HCT116 (cell line): ENCODE results near the gene ABL2. TPM values are rescaled to one million over a fixed set of nuclear protein-coding genes. Genes with fewer than 3 reads are reported as not detected.

Source experiments
- ATAC-seq: fragments of 200-7000 bp; cut with Tn5 transposase; 2 replicates; pipeline ENCODE4 v1.9.1; 2020; ENCODE audit warnings: mild to moderate bottlenecking, moderate library complexity
- BruUV-seq: library from RNA; stranded (reverse); fragments of 400-500 nt; replicated peaks from 2 replicates; lab custom pipeline; 2021; lab: Mats Ljungman, UMichigan
- CTCF ChIA-PET: fragments of 300-600 bp; sonication (Branson Sonifier 250); formaldehyde crosslinking; loops from one replicate; lab custom pipeline; 2021; ENCODE audit warnings: antibody characterized with exemption; lab: Charles Lee
- POLR2A ChIA-PET: fragments of 300-600, 350-600 bp; sonication (Branson Sonifier 250); formaldehyde crosslinking; loops from one replicate; lab custom pipeline; 2021; ENCODE audit warnings: antibody characterized with exemption; lab: Charles Lee
- RAD21 ChIA-PET, 2 experiments: fragments of 300-600 bp; sonication (Branson Sonifier 250); formaldehyde crosslinking; loops; one replicate each; lab custom pipeline; 2023; ENCODE audit warnings: low total read pairs in 2 of 2; ENCODE audit not compliant: uncharacterized antibody in 2 of 2, unreplicated experiment in 2 of 2, low non-redundant PET in 1 of 2; lab: Charles Lee
- DNase-seq: peaks from one replicate; pipeline ENCODE4 v3.0.0-alpha.2; 2010; ENCODE audit warnings: low read depth, low spot score
- H2AFZ ChIP-seq: fragments of 200-600 bp; shearing (Covaris generic), sonication (generic); 2 replicates; pipeline ENCODE4 v1.6.1; 2017; ENCODE audit warnings: low read depth, mixed run types, mixed read lengths, antibody characterized with exemption, low read length; ENCODE audit not compliant: poor library complexity, severe bottlenecking
- H3K27ac ChIP-seq: 2 replicates; pipeline ENCODE4 v1.5.1; 2012; ENCODE audit warnings: low read depth, low read length
- H3K27me3 ChIP-seq: fragments of 200-600 bp; sonication (generic); 2 replicates; pipeline ENCODE4 v1.6.1; 2016; ENCODE audit warnings: mixed run types, low read length, mixed read lengths; ENCODE audit not compliant: insufficient read depth
- H3K36me3 ChIP-seq, 2 experiments: fragments of 200-500 bp in 1 of 2; fragments of 200-600 bp in 1 of 2; sonication (Bioruptor generic) in 1 of 2; sonication (generic) in 1 of 2; 2 replicates each; pipeline versions ENCODE4 v1.5.1 to v1.6.1; 2014 to 2016; ENCODE audit warnings: low read length in 2 of 2, inconsistent platforms in 1 of 2, mixed read lengths in 1 of 2, mixed run types in 1 of 2; ENCODE audit not compliant: insufficient read depth in 2 of 2, control insufficient read depth in 1 of 2
- H3K4me1 ChIP-seq, 2 experiments: fragments of 200-600 bp in 1 of 2; sonication (generic) in 1 of 2; 2 replicates each; pipeline versions ENCODE4 v1.5.1 to v1.6.1; 2012 to 2017; ENCODE audit warnings: low read length in 2 of 2, inconsistent platforms in 1 of 2, mild to moderate bottlenecking in 1 of 2, mixed read lengths in 1 of 2, mixed run types in 1 of 2, moderate library complexity in 1 of 2; ENCODE audit not compliant: insufficient read depth in 2 of 2, control insufficient read depth in 1 of 2
- H3K4me2 ChIP-seq: fragments of 200-600 bp; sonication (generic); 2 replicates; pipeline ENCODE4 v1.6.1; 2017; ENCODE audit warnings: mixed run types, low read length, mixed read lengths
- H3K4me3 ChIP-seq, 2 experiments: fragments of 200-600 bp in 1 of 2; sonication (generic) in 1 of 2; replicated peaks in 1 of 2; 2 replicates each; pipeline ENCODE4 v1.5.1; 2011 to 2016; ENCODE audit warnings: low read length in 2 of 2, control low read depth in 1 of 2, low read depth in 1 of 2, mild to moderate bottlenecking in 1 of 2, mixed read lengths in 1 of 2, mixed run types in 1 of 2
- H3K79me2 ChIP-seq: fragments of 200-600 bp; sonication (generic); 2 replicates; pipeline ENCODE4 v1.6.1; 2017; ENCODE audit warnings: mild to moderate bottlenecking, mixed run types, low read length, moderate library complexity, mixed read lengths; ENCODE audit not compliant: insufficient read depth
- H3K9ac ChIP-seq: fragments of 200-600 bp; sonication (generic); 2 replicates; pipeline ENCODE4 v1.6.1; 2016; ENCODE audit warnings: low read length, mixed read lengths
- H3K9me2 ChIP-seq: fragments of 200-600 bp; sonication (generic), shearing (Covaris generic); 2 replicates; pipeline ENCODE4 v1.6.1; 2017; ENCODE audit warnings: mixed run types, mild to moderate bottlenecking, moderate library complexity; ENCODE audit not compliant: insufficient read depth
- H3K9me3 ChIP-seq, 2 experiments: fragments of 200-500 bp in 1 of 2; fragments of 200-600 bp in 1 of 2; sonication (Bioruptor generic) in 1 of 2; sonication (generic) in 1 of 2; 2 replicates each; pipeline ENCODE4 v1.6.1; 2014 to 2017; ENCODE audit warnings: low read length in 2 of 2, mixed read lengths in 2 of 2, inconsistent platforms in 1 of 2, low read depth in 1 of 2, mild to moderate bottlenecking in 1 of 2, mixed run types in 1 of 2, moderate library complexity in 1 of 2; ENCODE audit not compliant: control insufficient read depth in 1 of 2, insufficient read depth in 1 of 2
- H4K20me1 ChIP-seq: fragments of 200-600 bp; sonication (generic), shearing (Covaris generic); 2 replicates; pipeline ENCODE4 v1.6.1; 2017; ENCODE audit warnings: mixed run types, mild to moderate bottlenecking, moderate library complexity; ENCODE audit not compliant: insufficient read depth
- CEBPB ChIP-seq: IDR thresholded peaks from 2 replicates; pipeline ENCODE4 v1.6.1; 2012; ENCODE audit warnings: low read depth
- EGR1 ChIP-seq: IDR thresholded peaks from 2 replicates; pipeline ENCODE4 v1.6.1; 2012; ENCODE audit warnings: low read depth
- EZH2 ChIP-seq: fragments of 200-600 bp; sonication (generic); IDR thresholded peaks from 2 replicates; pipeline ENCODE4 v1.6.1; 2017; ENCODE audit warnings: antibody characterized with exemption, mixed run types
- EZH2phosphoT487 ChIP-seq: fragments of 200-600 bp; IDR thresholded peaks from 2 replicates; pipeline ENCODE4 v1.6.1; 2018; ENCODE audit warnings: antibody characterized with exemption, borderline replicate concordance
- FOSL1 ChIP-seq: IDR thresholded peaks from 2 replicates; pipeline ENCODE4 v1.6.1; 2012; ENCODE audit warnings: low read depth
- POLR2A ChIP-seq: IDR thresholded peaks from 2 replicates; pipeline ENCODE4 v1.7.0; 2011; ENCODE audit warnings: borderline replicate concordance; ENCODE audit not compliant: insufficient read depth, insufficient read length; ENCODE audit errors: extremely low read depth
- RAD21 ChIP-seq: IDR thresholded peaks from 2 replicates; pipeline ENCODE4 v1.6.1; 2012; ENCODE audit warnings: low read depth, mild to moderate bottlenecking
- TCF7L2 ChIP-seq: IDR thresholded peaks from 2 replicates; pipeline ENCODE4 v1.7.0; 2011; ENCODE audit warnings: borderline replicate concordance, inconsistent platforms; ENCODE audit not compliant: insufficient read depth, insufficient read length; ENCODE audit errors: extremely low read depth
- ZNF274 ChIP-seq: fragments of 200-500 bp; sonication (Bioruptor generic); IDR thresholded peaks from 2 replicates; pipeline ENCODE4 v1.6.1; 2014; ENCODE audit warnings: mild to moderate bottlenecking, low read depth, low read length, inconsistent platforms
- intact Hi-C: fragments of 100-400 bp; cut with micrococcal nuclease; formaldehyde crosslinking; loops from 2 replicates; pipeline ENCODE4 v1.10.0; 2022
- total RNA-seq: library from RNA; stranded (reverse); gene quantifications from one replicate; pipeline ENCODE4 v1.2.1, GENCODE V29; 2021; ENCODE audit not compliant: unreplicated experiment

The ABL2 gene
- total RNA-seq, 1 experiment from 2014 or later: 22.9 TPM

- POLR2A ChIA-PET: no interaction called here
- H3K4me3 ChIP-seq: no peak overlapping the region
- H3K27me3 ChIP-seq: no peaks in the 10 kb centered on the region
- no peaks in the 10 kb centered on the region; a peak in 1 of 4 replicates for H3K9me3 ChIP-seq
- H2AFZ ChIP-seq: no peak overlapping the region
- CTCF ChIA-PET: no interaction called here
- BruUV-seq: no TSS peak
- intact Hi-C loops: no loop called here
- TF ChIP-seq RAD21 (no peak), ZNF274 (no peak), CEBPB (no peak), EZH2 (no peak), EGR1 (no peak), TCF7L2 (no peak), FOSL1 (no peak), EZH2phosphoT487 (no peak), POLR2A (no peak)
- TF ChIP-seq, all 23 proteins: peak for 0
- H3K9me2 ChIP-seq: no peaks in the 10 kb centered on the region
- no peak for ATAC-seq
- H3K79me2 ChIP-seq: no peaks in the 10 kb centered on the region
- H3K27ac ChIP-seq: no peak overlapping the region
- RAD21 ChIA-PET: no interaction called here
- peaks cover 2 to 16% of the 10 kb centered on the region in 2 experiments; a peak in 2 of 4 replicates for H3K36me3 ChIP-seq
- no peaks in the 10 kb centered on the region for H4K20me1 ChIP-seq
- H3K4me2 ChIP-seq: no peak overlapping the region
- no peaks in the 10 kb centered on the region for H3K4me1 ChIP-seq
- no peak overlapping the region for H3K9ac ChIP-seq
- no peak for DNase-seq
These were observed 176.7 kb downstream of the ABL2 start for GRCh38 chr1:179052776-179053175.

Other genes with a start within 250 kb of the ABL2 start
- 36.7 TPM for gene FAM20B, start 203.8 kb downstream of the ABL2 start, total RNA-seq
- 27.0 TPM for gene TOR3A, start 147.6 kb downstream of the ABL2 start, total RNA-seq
- gene SOAT1, start 64.1 kb upstream of the ABL2 start, total RNA-seq: 33.9 TPM
- gene AXDND1, start 136.3 kb upstream of the ABL2 start, total RNA-seq: 2.3 TPM